ENCODE measurements around the gene MPV17.
A peak's percentile ranks its signal among the peaks of the same experiment; 100 is the strongest.
"Not testable (repeated sequence)": the region's sequence is repeated elsewhere in the genome, so short reads cannot be mapped to it uniquely, and the experiment has no call there.

MPV17 gene

GRCh38 chr2:27322766-27323595 lies at the start of gene MPV17:
MPV17 (minus strand) TSS chr2:27323097; CDS start chr2:27322517, 580 bp downstream.
- in situ Hi-C loops (cut with HindIII; ENCODE audit: low pct_ligation_motif_present, low pct_unique_long_range_greater_than_20kb, low sequenced_read_pairs), result no loop called here
- peak; percentile 95 for DNase-seq

- in situ Hi-C loops (cut with HindIII; ENCODE audit: low pct_ligation_motif_present, low pct_unique_long_range_greater_than_20kb, low sequenced_read_pairs), result no loop called here
- peak; percentile 44 for DNase-seq
Measured at GRCh38 chr2:27370816-27371620, 48.1 kb upstream of the MPV17 start.

- in situ Hi-C loops (cut with HindIII; ENCODE audit: low pct_ligation_motif_present, low pct_unique_long_range_greater_than_20kb, low sequenced_read_pairs), result no loop called here
- DNase-seq, result peak; percentile 99
Measured at GRCh38 chr2:27370026-27370815, 47.3 kb upstream of the MPV17 start, which contains the start of the genes EIF2B4 and SNX17. EIF2B4 (minus strand) TSS chr2:27370338; CDS start chr2:27370314, 24 bp downstream. SNX17 (plus strand) TSS chr2:27370616; CDS start chr2:27370744, 128 bp downstream.

GRCh38 chr2:27369471-27370025 lies 46.7 kb upstream of the MPV17 start:
- DNase-seq, result peak; percentile 70
- in situ Hi-C loops (cut with HindIII; ENCODE audit: low pct_ligation_motif_present, low pct_unique_long_range_greater_than_20kb, low sequenced_read_pairs), result no loop called here

GRCh38 chr2:27363933-27364332 lies 41.0 kb upstream of the MPV17 start:
- no peak for DNase-seq
- in situ Hi-C loops (cut with HindIII; ENCODE audit: low pct_ligation_motif_present, low pct_unique_long_range_greater_than_20kb, low sequenced_read_pairs), result no loop called here

GRCh38 chr2:27362678-27363420 lies 40.0 kb upstream of the MPV17 start:
- no peak for DNase-seq
- in situ Hi-C loops (cut with HindIII; ENCODE audit: low pct_ligation_motif_present, low pct_unique_long_range_greater_than_20kb, low sequenced_read_pairs), result no loop called here

- peak; percentile 98 for DNase-seq
- in situ Hi-C loops (cut with HindIII; ENCODE audit: low pct_ligation_motif_present, low pct_unique_long_range_greater_than_20kb, low sequenced_read_pairs), result no loop called here
Measured at GRCh38 chr2:27356382-27357181, 33.7 kb upstream of the MPV17 start, which contains the start of gene GTF3C2. GTF3C2 (minus strand) TSS chr2:27356764; CDS start chr2:27343554, 13,210 bp downstream.

- in situ Hi-C loops (cut with HindIII; ENCODE audit: low pct_ligation_motif_present, low pct_unique_long_range_greater_than_20kb, low sequenced_read_pairs), result no loop called here
- peak; percentile 77 for DNase-seq
Measured at GRCh38 chr2:27356056-27356381, 33.1 kb upstream of the MPV17 start.

GRCh38 chr2:27354597-27354927 lies 31.7 kb upstream of the MPV17 start:
- no peak for DNase-seq
- in situ Hi-C loops (cut with HindIII; ENCODE audit: low pct_ligation_motif_present, low pct_unique_long_range_greater_than_20kb, low sequenced_read_pairs), result no loop called here

GRCh38 chr2:27353762-27354596 lies 31.1 kb upstream of the MPV17 start:
- no peak for DNase-seq
- in situ Hi-C loops (cut with HindIII; ENCODE audit: low pct_ligation_motif_present, low pct_unique_long_range_greater_than_20kb, low sequenced_read_pairs), result no loop called here

- in situ Hi-C loops (cut with HindIII; ENCODE audit: low pct_ligation_motif_present, low pct_unique_long_range_greater_than_20kb, low sequenced_read_pairs); DNase-seq: not testable (repeated sequence)
Measured at GRCh38 chr2:27353386-27353761, 30.5 kb upstream of the MPV17 start.

- in situ Hi-C loops (cut with HindIII; ENCODE audit: low pct_ligation_motif_present, low pct_unique_long_range_greater_than_20kb, low sequenced_read_pairs), result no loop called here
- no peak for DNase-seq
Measured at GRCh38 chr2:27351802-27352598, 29.1 kb upstream of the MPV17 start.

GRCh38 chr2:27350106-27350693 lies 27.3 kb upstream of the MPV17 start:
- in situ Hi-C loops (cut with HindIII; ENCODE audit: low pct_ligation_motif_present, low pct_unique_long_range_greater_than_20kb, low sequenced_read_pairs), result no loop called here
- DNase-seq, result no peak

- DNase-seq, result no peak
- in situ Hi-C loops (cut with HindIII; ENCODE audit: low pct_ligation_motif_present, low pct_unique_long_range_greater_than_20kb, low sequenced_read_pairs), result no loop called here
Measured at GRCh38 chr2:27347641-27348040, 24.7 kb upstream of the MPV17 start.

- DNase-seq, result no peak
- in situ Hi-C loops (cut with HindIII; ENCODE audit: low pct_ligation_motif_present, low pct_unique_long_range_greater_than_20kb, low sequenced_read_pairs), result no loop called here
Measured at GRCh38 chr2:27336173-27336572, 13.3 kb upstream of the MPV17 start.
